Measurements from ENCODE around the gene PCGF3.
"Not testable (repeated sequence)": the region's sequence is repeated elsewhere in the genome, so short reads cannot be mapped to it uniquely, and the experiment has no call there.

The PCGF3 gene

DNA sequence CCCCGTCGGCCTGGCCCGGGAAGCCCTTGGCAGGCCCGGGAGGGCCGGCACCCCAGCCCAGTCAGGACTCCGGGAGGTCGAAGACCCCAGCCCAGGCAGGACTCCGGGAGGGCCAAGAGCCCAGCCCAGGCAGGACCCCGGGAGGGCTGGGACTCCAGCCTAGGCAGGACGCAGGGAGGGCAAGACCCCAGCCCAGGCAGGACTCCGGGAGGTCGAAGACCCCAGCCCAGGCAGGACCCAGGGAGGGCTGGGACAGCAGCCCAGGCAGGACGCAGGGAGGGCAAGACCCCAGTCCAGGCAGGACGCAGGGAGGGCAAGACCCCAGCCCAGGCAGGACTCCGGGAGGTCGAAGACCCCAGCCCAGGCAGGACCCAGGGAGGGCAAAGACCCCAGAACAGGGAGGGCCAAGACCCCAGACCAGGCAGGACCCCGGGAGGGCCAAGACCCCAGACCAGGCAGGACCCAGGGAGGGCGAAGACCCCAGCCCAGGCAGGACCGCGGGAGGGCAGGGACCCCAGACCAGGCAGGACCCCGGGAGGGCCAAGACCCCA is 526 bp downstream of the PCGF3 start:
- DNase-seq = not testable (repeated sequence)

GRCh38 chr4:706834-707598 is 1.4 kb downstream of the PCGF3 start:
- no peak for DNase-seq

- DNase-seq = no peak
These were observed 2.4 kb downstream of the PCGF3 start for GRCh38 chr4:707929-708630.

DNA sequence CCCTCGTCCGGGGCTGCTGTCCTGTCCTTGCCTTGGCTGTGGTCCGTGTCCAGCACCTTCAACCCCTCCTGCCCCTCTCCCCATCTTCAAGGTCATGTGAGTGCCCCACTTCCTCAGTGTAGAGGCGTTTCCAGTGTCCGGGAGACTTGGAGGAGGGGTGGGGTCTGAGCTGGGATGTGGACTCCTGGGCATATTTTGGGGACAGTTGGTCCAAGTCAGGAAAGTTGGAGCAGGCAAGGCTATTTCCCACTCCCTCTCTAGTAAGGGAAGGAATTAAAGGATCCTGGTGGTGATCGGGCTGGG is 3.0 kb downstream of the PCGF3 start:
- DNase-seq = no peak

- no peak for DNase-seq
These were observed 3.7 kb downstream of the PCGF3 start for GRCh38 chr4:709348-709747.

DNA sequence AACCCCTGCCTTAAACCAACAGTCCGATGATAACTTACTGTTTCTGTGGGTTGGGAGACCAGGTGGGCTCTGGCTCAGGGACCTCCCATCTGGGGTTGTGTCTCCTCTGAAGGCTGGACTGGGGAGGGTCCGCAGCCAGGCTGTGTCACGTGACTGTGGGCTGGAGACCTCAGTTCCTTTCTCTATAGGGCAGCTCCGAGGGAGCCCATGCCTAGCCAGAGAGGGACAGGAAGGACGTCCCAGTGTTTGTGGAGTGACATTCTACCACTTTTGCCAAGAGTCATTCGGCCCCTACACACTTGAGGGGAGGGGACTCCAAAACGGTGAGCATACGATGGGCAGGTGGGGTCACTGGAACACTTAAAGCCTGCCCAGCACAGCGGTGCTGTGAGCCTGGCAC is 4.5 kb downstream of the PCGF3 start:
- no peak for DNase-seq

DNA sequence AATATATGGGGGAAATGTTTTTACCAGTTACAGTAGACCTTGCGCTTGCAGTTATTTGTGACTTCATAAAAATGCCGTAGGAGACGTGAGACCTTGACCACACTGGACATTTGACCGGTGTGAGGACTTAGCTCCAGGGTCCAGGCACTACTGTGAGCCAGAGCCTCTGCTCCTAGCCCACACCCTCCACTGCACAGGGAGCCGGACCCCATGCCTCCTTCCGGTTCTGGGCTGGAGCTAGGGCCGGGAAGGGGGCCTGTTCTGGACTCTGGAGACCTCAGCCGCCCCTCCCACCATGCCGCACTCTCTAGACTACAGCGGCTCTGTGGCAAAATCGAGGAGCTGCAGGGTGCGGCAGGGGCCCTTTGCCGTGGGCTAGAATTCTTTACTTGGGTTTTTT is 5.3 kb downstream of the PCGF3 start:
- DNase-seq = no peak

GRCh38 chr4:712093-712492 is 6.5 kb downstream of the PCGF3 start:
- DNase-seq = no peak

DNA sequence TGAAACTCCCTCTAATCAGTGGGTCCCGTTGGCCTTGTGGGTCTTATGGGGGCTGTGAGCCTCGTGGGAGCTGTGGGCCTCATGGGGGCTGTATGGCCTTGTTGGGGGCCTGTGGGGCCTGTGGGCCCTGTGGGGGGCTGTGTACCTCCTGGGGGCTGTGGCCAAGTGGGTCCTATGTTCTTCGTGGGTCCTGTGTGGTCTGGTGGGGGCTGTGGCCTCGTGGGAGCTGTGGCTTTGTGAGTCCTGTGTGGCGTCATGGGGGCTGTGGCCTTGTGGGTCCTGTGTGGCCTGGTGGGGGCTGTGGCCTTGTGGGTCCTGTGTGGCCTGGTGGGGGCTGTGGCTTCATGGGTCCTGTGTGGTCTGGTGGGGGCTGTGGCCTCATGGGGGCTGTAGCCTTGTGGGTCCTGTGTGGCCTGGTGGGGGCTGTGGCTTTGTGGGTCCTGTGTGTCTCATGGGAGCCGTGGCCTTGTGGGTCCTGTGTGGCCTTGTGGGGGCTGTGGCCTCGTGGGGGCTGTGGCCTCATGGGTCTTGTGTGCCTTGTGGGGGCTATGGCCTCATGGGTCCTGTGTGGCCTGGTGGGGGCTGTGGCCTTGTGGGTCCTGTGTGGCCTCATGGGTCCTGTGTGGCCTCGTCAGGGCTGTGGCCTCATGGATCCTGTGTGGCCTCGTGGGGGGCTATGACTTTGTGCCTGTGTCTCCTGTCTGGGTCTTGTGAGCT is 7.4 kb downstream of the PCGF3 start:
- no peak for DNase-seq

DNA sequence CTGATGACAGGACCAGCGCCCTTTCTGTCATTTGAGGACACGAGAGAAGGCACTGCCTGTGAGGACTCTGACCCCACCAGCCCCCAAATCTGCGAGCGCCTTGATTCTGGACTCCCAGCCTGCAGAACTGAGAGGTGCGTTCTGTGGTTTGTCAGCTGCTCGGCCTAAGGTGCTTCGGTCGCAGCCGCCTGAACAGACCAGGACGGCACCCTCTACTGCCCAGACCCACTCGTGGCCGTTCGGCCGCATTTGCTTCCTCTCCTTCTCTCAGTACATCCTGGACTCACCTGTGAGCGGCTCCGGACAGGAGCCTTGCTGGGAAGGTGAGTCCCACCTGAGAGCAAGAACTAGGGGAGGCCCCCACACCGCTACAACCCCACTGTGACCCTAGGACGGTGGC is 8.5 kb downstream of the PCGF3 start:
- no peak for DNase-seq

GRCh38 chr4:717601-718320 is 12.1 kb downstream of the PCGF3 start:
- DNase-seq = no peak

- DNase-seq = no peak
These were observed 12.8 kb downstream of the PCGF3 start for GRCh38 chr4:718460-718859.

- no peak for DNase-seq
These were observed 14.7 kb downstream of the PCGF3 start for GRCh38 chr4:720111-720860.

DNA sequence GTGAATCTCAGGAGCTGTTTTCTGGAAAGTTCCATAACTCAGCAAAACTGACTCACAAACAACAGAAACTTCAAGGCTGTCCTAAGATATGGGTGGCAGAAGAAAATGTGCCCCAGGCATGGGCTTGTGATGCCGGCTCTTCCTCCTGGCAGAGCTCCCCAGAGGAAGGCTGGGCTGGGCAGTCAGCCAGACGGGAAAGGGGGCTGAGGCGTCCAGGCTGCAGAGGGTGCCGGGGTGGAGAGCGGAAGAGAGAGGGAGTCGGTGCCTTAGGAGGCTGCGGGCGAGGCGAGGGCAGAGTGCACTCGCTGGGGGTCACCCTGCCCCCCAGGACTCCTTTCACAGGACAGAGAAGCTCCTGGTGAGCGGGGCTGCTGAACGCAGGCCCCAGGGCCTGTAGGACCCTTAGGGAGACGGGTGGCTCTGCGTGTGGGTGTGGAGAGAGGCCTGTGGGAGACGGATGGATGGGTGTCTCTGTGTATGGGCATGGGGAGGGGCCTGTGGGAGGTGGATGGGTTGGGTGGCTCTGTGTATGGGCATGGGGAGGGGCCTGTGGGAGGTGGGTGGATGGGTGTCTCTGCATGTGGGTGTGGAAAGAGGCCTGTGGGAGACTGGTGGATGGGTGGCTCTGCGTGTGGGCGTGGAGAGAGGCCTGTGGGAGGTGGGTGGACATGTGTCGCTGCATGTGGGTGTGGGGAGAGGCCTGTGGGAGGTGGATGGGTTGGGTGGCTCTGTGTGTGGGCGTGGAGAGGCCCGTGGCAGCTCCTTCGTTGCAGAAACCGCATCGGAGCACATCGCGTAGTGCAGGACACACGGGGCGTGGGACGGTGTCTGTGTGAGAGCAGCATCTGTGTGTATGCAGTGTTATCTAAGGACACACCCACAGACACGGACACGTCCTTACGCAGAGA is 15.9 kb downstream of the PCGF3 start:
- no peak for DNase-seq

- no peak for DNase-seq
These were observed 16.6 kb downstream of the PCGF3 start for GRCh38 chr4:722169-722725.

- no peak for DNase-seq
These were observed 17.3 kb downstream of the PCGF3 start for GRCh38 chr4:722851-723360.

- DNase-seq = no peak
These were observed 18.3 kb downstream of the PCGF3 start for GRCh38 chr4:723751-724530.

DNA sequence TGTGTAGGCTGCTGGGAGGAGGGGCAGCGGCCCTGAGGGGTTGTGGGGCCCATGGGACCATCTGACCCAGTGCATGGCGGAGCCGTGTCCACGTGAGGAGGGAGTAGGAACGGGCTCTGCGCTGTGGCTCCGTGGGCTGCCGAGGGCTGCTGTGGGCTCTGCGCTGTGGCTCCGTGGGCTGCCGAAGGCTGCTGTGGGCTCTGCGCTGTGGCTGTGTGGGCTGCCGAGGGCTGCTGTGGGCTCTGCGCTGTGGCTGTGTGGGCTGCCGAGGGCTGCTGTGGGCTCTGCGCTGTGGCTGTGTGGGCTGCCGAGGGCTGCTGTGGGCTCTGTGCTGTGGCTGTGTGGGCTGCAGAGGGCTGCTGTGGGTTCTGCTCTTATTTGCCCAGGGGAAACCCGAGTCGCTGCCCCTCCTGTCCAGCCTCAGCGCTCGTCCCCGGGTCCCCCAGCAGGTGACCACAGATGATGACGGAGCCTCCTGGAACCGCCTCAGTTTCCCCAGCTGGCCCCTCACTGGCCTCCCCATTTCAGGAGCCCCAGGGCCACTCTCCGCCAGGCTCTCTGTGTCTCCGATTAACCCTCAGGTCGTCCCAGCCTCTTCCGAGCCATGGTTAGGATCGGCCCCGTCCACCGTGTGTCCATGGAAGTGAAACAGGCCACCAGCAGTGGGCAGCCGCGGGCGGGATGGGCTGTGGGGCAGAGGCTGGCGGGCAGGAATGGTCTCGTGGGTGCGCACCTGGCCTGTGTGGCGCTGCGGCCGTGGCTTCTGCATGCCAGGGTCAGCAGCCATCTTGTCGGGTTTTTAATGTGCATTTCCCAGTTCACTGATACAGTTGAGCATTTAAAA is 20.0 kb downstream of the PCGF3 start:
- no peak for DNase-seq

- DNase-seq = no peak
These were observed 20.7 kb downstream of the PCGF3 start for GRCh38 chr4:726235-726787.
